Loucy (cell line): ENCODE measurements around the gene NTN5.

Experiments
- CTCF ChIP-seq: fragments of 200-600 bp; sonication (generic); conservative IDR thresholded peaks from 2 replicates; pipeline ENCODE4 v1.5.1; 2014; ENCODE audit warnings: mild to moderate bottlenecking, antibody characterized with exemption, low read length
- EZH2phosphoT487 ChIP-seq: fragments of 200-600 bp; IDR thresholded peaks from 2 replicates; pipeline ENCODE4 v1.6.1; 2018; ENCODE audit warnings: antibody characterized with exemption, mild to moderate bottlenecking, moderate library complexity, borderline replicate concordance

- TF ChIP-seq CTCF: no peak
- no peak for TF ChIP-seq EZH2phosphoT487
Measured at GRCh38 chr19:48714759-48715675, 42.2 kb upstream of the NTN5 start.
